DND-41 (cell line): ENCODE measurements around the gene CHRDL2.

ENCODE experiments used
- ATAC-seq: fragments of 200-7000 bp; cut with Tn5 transposase; 3 replicates; pipeline ENCODE4 v1.9.1; 2021; ENCODE audit warnings: low read depth; ENCODE audit not compliant: insufficient read depth
- DNase-seq: peaks from one replicate; pipeline ENCODE4 v3.0.0-alpha.2; 2020
- H2AFZ ChIP-seq: 2 replicates; pipeline ENCODE4 v1.6.0; 2012; ENCODE audit warnings: low read depth, low read length
- H3K27ac ChIP-seq: 2 replicates; pipeline ENCODE4 v1.5.1; 2012; ENCODE audit warnings: low read length, inconsistent platforms
- H3K27me3 ChIP-seq: fragments of 200-600 bp; sonication (generic); 2 replicates; pipeline ENCODE4 v1.6.0; 2012; ENCODE audit warnings: low read length, mild to moderate bottlenecking, inconsistent platforms; ENCODE audit not compliant: insufficient read depth, poor library complexity
- H3K36me3 ChIP-seq: 2 replicates; pipeline ENCODE4 v1.5.1; 2012; ENCODE audit warnings: low read length, inconsistent platforms; ENCODE audit not compliant: insufficient read depth
- H3K4me1 ChIP-seq: 2 replicates; pipeline ENCODE4 v1.5.1; 2012; ENCODE audit warnings: mild to moderate bottlenecking, low read length; ENCODE audit not compliant: insufficient read depth
- H3K4me2 ChIP-seq: 2 replicates; pipeline ENCODE4 v1.6.0; 2012; ENCODE audit warnings: mild to moderate bottlenecking, moderate library complexity, low read length, inconsistent platforms; ENCODE audit not compliant: insufficient read depth
- H3K4me3 ChIP-seq, 2 experiments: fragments of 200-600 bp in 1 of 2; shearing (Covaris generic) in 1 of 2; 2 replicates each; pipeline ENCODE4 v1.5.1; 2012 to 2016; ENCODE audit warnings: inconsistent platforms in 2 of 2, low read length in 2 of 2, mild to moderate bottlenecking in 2 of 2, low read depth in 1 of 2, moderate library complexity in 1 of 2
- H3K79me2 ChIP-seq: 2 replicates; pipeline ENCODE4 v1.6.0; 2012; ENCODE audit warnings: low read length, inconsistent platforms; ENCODE audit not compliant: insufficient read depth
- H3K9ac ChIP-seq: 2 replicates; pipeline ENCODE4 v1.6.0; 2012; ENCODE audit warnings: low read depth, mild to moderate bottlenecking, inconsistent platforms, low read length, moderate library complexity
- H3K9me3 ChIP-seq: 2 replicates; pipeline ENCODE4 v1.5.1; 2012; ENCODE audit warnings: low read length, moderate library complexity, mild to moderate bottlenecking, inconsistent platforms; ENCODE audit not compliant: insufficient read depth, severe bottlenecking
- H4K20me1 ChIP-seq: 2 replicates; pipeline ENCODE4 v1.6.0; 2012; ENCODE audit warnings: low read length; ENCODE audit not compliant: insufficient read depth
- CTCF ChIP-seq: IDR thresholded peaks from 2 replicates; pipeline ENCODE4 v1.5.1; 2012; ENCODE audit warnings: borderline replicate concordance, low read length, moderate library complexity, mild to moderate bottlenecking; ENCODE audit not compliant: poor library complexity, severe bottlenecking; ENCODE audit errors: extremely low read depth
- EZH2 ChIP-seq: IDR thresholded peaks from 3 replicates; pipeline ENCODE4 v1.6.1; 2012; ENCODE audit warnings: borderline replicate concordance, low read depth, mild to moderate bottlenecking, moderate library complexity, low read length, inconsistent platforms; ENCODE audit not compliant: severe bottlenecking

The CHRDL2 gene

GRCh38 chr11:74673693-74674360 is 57.4 kb downstream of the CHRDL2 start:
- no peak overlapping the region for H3K4me2 ChIP-seq
- H3K27ac ChIP-seq = no peak overlapping the region

GRCh38 chr11:74672956-74673692 is 58.1 kb downstream of the CHRDL2 start:
- Histone ChIP-seq H3K9ac (no peak overlapping the region), H3K9me3 (no peaks in the 10 kb centered on the region), H4K20me1 (no peaks in the 10 kb centered on the region), H3K27ac (no peak overlapping the region), H3K27me3 (no peaks in the 10 kb centered on the region), H3K4me3 (no peak overlapping the region), H3K36me3 (no peaks in the 10 kb centered on the region), H3K4me2 (no peak overlapping the region), H2AFZ (no peak overlapping the region), H3K79me2 (no peaks in the 10 kb centered on the region), H3K4me1 (no peaks in the 10 kb centered on the region)
- DNase-seq (no peak), ATAC-seq (no peak)
- TF ChIP-seq CTCF (no peak), EZH2 (no peak)

More at GRCh38 chr11:74673693-74674360, 57.4 kb downstream of the CHRDL2 start:
- H4K20me1 ChIP-seq = no peaks in the 10 kb centered on the region
- H3K36me3 ChIP-seq = no peaks in the 10 kb centered on the region
- H3K79me2 ChIP-seq = no peaks in the 10 kb centered on the region
- no peak for TF ChIP-seq EZH2
- TF ChIP-seq CTCF = no peak
- H3K27me3 ChIP-seq = no peaks in the 10 kb centered on the region
- H3K4me1 ChIP-seq = no peaks in the 10 kb centered on the region
- H3K9me3 ChIP-seq = no peaks in the 10 kb centered on the region
- H2AFZ ChIP-seq = no peak overlapping the region
- H3K9ac ChIP-seq = no peak overlapping the region
- H3K4me3 ChIP-seq = no peak overlapping the region
- DNase-seq (no peak), ATAC-seq (no peak)

GRCh38 chr11:74672332-74672955 is 58.8 kb downstream of the CHRDL2 start:
- ATAC-seq (no peak), DNase-seq (no peak)
- H3K9ac ChIP-seq = no peak overlapping the region
- H3K27ac ChIP-seq = no peak overlapping the region
- H3K36me3 ChIP-seq = no peaks in the 10 kb centered on the region
- H3K4me1 ChIP-seq = no peaks in the 10 kb centered on the region
- no peak overlapping the region for H3K4me2 ChIP-seq
- H3K27me3 ChIP-seq = no peaks in the 10 kb centered on the region
- H3K4me3 ChIP-seq = no peak overlapping the region
- TF ChIP-seq EZH2 (no peak), CTCF (no peak)
- no peaks in the 10 kb centered on the region for H3K79me2 ChIP-seq
- H2AFZ ChIP-seq = no peak overlapping the region
- no peaks in the 10 kb centered on the region for H3K9me3 ChIP-seq
- H4K20me1 ChIP-seq = no peaks in the 10 kb centered on the region
